Neural progenitor cell (in vitro differentiated cells): Measurements from ENCODE around the gene PDCD6IP. TPM values are rescaled to one million over a fixed set of nuclear protein-coding genes. Genes with fewer than 3 reads are reported as not detected.
A peak's percentile ranks its signal among the peaks of the same experiment; 100 is the strongest.

Source experiments
- DNase-seq: peaks from one replicate; pipeline ENCODE4 v3.0.0-alpha.2; 2016; ENCODE audit warnings: low spot score
- H2AFZ ChIP-seq: fragments of 200-600 bp; sonication (generic); replicated peaks from 2 replicates; pipeline ENCODE4 v1.6.1; 2016; ENCODE audit warnings: antibody characterized with exemption
- H3F3A ChIP-seq: fragments of 200-600 bp; sonication (generic); 2 replicates; pipeline ENCODE4 v1.6.1; 2016; ENCODE audit warnings: antibody characterized with exemption, low read depth
- H3K27ac ChIP-seq: fragments of 200-600 bp; sonication (generic); 2 replicates; pipeline ENCODE4 v1.5.1; 2016; ENCODE audit warnings: mild to moderate bottlenecking
- H3K27me3 ChIP-seq: fragments of 200-600 bp; sonication (generic); 2 replicates; pipeline ENCODE4 v1.6.1; 2016; ENCODE audit warnings: mild to moderate bottlenecking, moderate library complexity
- H3K36me3 ChIP-seq: fragments of 200-600 bp; sonication (generic); 2 replicates; pipeline ENCODE4 v1.5.1; 2016
- H3K4me1 ChIP-seq: fragments of 200-600 bp; sonication (generic); 2 replicates; pipeline ENCODE4 v1.6.1; 2016; ENCODE audit warnings: mixed run types
- H3K4me2 ChIP-seq: fragments of 200-600 bp; sonication (generic); 2 replicates; pipeline ENCODE4 v1.6.1; 2016
- H3K4me3 ChIP-seq: fragments of 200-600 bp; sonication (generic); 2 replicates; pipeline ENCODE4 v1.5.1; 2016
- H3K79me2 ChIP-seq: fragments of 200-600 bp; sonication (generic); 2 replicates; pipeline ENCODE4 v1.6.1; 2016; ENCODE audit warnings: low read depth
- H3K9ac ChIP-seq: fragments of 200-600 bp; sonication (generic); 2 replicates; pipeline ENCODE4 v1.6.1; 2016
- H3K9me3 ChIP-seq: fragments of 200-600 bp; sonication (generic); 2 replicates; pipeline ENCODE4 v1.5.1; 2016; ENCODE audit warnings: low read depth
- H4K20me1 ChIP-seq: fragments of 200-600 bp; sonication (generic); 2 replicates; pipeline ENCODE4 v1.6.1; 2016; ENCODE audit warnings: low read depth
- H3K27ac Mint-ChIP-seq: 3 replicates; pipeline ENCODE4 v1.8.0; 2021; ENCODE audit warnings: mixed read lengths
- H3K27me3 Mint-ChIP-seq: 2 replicates; pipeline ENCODE4 v1.8.0; 2022; ENCODE audit warnings: low read depth, mild to moderate bottlenecking, inconsistent platforms, moderate library complexity, mixed read lengths; ENCODE audit not compliant: insufficient read depth
- H3K36me3 Mint-ChIP-seq: 3 replicates; pipeline ENCODE4 v1.8.0; 2021; ENCODE audit warnings: mixed read lengths
- H3K4me1 Mint-ChIP-seq: 3 replicates; pipeline ENCODE4 v1.8.0; 2021; ENCODE audit warnings: mixed read lengths
- H3K4me3 Mint-ChIP-seq: 3 replicates; pipeline ENCODE4 v1.8.0; 2021; ENCODE audit warnings: mild to moderate bottlenecking, moderate library complexity, mixed read lengths
- H3K9me3 Mint-ChIP-seq: 3 replicates; pipeline ENCODE4 v1.8.0; 2020; ENCODE audit warnings: mixed read lengths
- CTCF ChIP-seq: fragments of 200-600 bp; sonication (generic); IDR thresholded peaks from 2 replicates; pipeline ENCODE4 v1.5.1; 2017; ENCODE audit warnings: antibody characterized with exemption, mild to moderate bottlenecking
- EZH2 ChIP-seq: fragments of 200-600 bp; sonication (generic); IDR thresholded peaks from 2 replicates; pipeline ENCODE4 v1.6.1; 2017; ENCODE audit warnings: antibody characterized with exemption, mild to moderate bottlenecking, moderate library complexity
- EZH2phosphoT487 ChIP-seq: fragments of 200-600 bp; sonication (generic); IDR thresholded peaks from 2 replicates; pipeline ENCODE4 v1.6.1; 2017; ENCODE audit warnings: antibody characterized with exemption
- total RNA-seq: library from RNA; depleted of rRNA; stranded (reverse); fragments of >200 nt; gene quantifications from 2 replicates; pipeline ENCODE4 v1.2.3, GENCODE V29; 2015; ENCODE audit warnings: low replicate concordance

Gene PDCD6IP, protein sequence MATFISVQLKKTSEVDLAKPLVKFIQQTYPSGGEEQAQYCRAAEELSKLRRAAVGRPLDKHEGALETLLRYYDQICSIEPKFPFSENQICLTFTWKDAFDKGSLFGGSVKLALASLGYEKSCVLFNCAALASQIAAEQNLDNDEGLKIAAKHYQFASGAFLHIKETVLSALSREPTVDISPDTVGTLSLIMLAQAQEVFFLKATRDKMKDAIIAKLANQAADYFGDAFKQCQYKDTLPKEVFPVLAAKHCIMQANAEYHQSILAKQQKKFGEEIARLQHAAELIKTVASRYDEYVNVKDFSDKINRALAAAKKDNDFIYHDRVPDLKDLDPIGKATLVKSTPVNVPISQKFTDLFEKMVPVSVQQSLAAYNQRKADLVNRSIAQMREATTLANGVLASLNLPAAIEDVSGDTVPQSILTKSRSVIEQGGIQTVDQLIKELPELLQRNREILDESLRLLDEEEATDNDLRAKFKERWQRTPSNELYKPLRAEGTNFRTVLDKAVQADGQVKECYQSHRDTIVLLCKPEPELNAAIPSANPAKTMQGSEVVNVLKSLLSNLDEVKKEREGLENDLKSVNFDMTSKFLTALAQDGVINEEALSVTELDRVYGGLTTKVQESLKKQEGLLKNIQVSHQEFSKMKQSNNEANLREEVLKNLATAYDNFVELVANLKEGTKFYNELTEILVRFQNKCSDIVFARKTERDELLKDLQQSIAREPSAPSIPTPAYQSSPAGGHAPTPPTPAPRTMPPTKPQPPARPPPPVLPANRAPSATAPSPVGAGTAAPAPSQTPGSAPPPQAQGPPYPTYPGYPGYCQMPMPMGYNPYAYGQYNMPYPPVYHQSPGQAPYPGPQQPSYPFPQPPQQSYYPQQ
- 85.2 and 93.7 TPM in 2 replicates for total RNA-seq

DNA sequence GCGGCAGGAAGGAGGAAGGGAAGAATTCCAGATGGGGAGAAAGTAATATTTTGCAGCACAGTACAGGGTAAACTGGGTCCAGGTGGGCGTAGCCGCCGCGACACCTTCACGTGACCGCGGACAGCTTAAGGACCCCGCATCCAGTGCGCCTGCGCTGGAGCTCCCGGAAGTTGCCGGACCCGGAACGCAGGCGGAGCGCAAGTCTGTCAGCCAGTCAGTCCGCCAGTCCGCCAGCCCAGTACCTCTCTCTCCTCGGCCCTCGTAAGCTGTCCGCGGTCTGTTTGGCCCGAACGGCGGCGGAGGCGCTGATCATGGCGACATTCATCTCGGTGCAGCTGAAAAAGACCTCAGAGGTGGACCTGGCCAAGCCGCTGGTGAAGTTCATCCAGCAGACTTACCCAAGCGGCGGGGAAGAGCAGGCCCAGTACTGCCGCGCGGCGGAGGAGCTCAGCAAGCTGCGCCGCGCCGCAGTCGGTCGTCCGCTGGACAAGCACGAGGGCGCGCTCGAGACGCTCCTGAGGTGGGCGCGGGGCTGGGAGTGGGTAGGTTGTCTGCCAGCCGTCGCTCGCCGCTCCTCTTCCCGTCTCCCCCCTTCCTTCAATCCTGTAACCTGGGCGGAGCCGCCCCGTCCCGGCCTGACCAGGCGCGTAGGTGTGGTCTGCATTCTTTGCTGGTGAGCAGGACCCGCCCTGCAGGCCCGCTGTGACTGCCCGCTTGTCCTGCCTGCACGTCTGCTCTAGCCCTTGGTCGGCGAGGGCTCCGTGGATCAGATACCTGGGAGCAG is at the start of gene PDCD6IP:
Gene PDCD6IP (plus strand): TSS at position 213 of the 784 bp plus-strand sequence. CDS start 99 bp downstream, at position 312.
- Mint-ChIP-seq H3K4me1 (peaks cover 25% of the 10 kb centered on the region), H3K27me3 (peaks cover 2% of the 10 kb centered on the region), H3K4me3 (peak within 1 kb of the TSS; percentile 98), H3K27ac (peak within 1 kb of the TSS; percentile 77), H3K36me3 (peaks cover 18% of the 10 kb centered on the region), H3K9me3 (peaks cover 7% of the 10 kb centered on the region)
- Histone ChIP-seq H2AFZ (peak within 1 kb of the TSS; percentile 89), H3K36me3 (peaks cover 9% of the 10 kb centered on the region), H3K4me2 (peak within 1 kb of the TSS; percentile 90), H3K9me3 (no peaks in the 10 kb centered on the region), H3K4me3 (peak within 1 kb of the TSS; percentile 83), H3K27me3 (no peaks in the 10 kb centered on the region), H3K4me1 (peaks cover 11% of the 10 kb centered on the region), H3F3A (peaks cover 14% of the 10 kb centered on the region), H3K9ac (peak within 1 kb of the TSS; percentile 63), H3K27ac (peak within 1 kb of the TSS; percentile 76), H4K20me1 (no peaks in the 10 kb centered on the region), H3K79me2 (peaks cover 46% of the 10 kb centered on the region)
- TF ChIP-seq CTCF, result peak; percentile 31
- TF ChIP-seq EZH2phosphoT487, result no peak
- peak; percentile 93 for DNase-seq

- no peak overlapping the region for H2AFZ ChIP-seq
- TF ChIP-seq EZH2phosphoT487 (no peak), CTCF (no peak)
- H3K4me3 ChIP-seq, result no peak overlapping the region
- H3K27ac ChIP-seq, result no peak overlapping the region
- no peak overlapping the region for H3K27ac Mint-ChIP-seq
- no peaks in the 10 kb centered on the region for H3F3A ChIP-seq
- no peaks in the 10 kb centered on the region for H3K27me3 ChIP-seq
- no peaks in the 10 kb centered on the region for H4K20me1 ChIP-seq
- no peaks in the 10 kb centered on the region for H3K36me3 ChIP-seq
- peaks cover 2% of the 10 kb centered on the region for H3K36me3 Mint-ChIP-seq
- no peak for DNase-seq
- no peak overlapping the region for H3K4me2 ChIP-seq
- no peaks in the 10 kb centered on the region for H3K4me1 ChIP-seq
- peaks cover 5% of the 10 kb centered on the region for H3K9me3 ChIP-seq
- no peaks in the 10 kb centered on the region for H3K4me1 Mint-ChIP-seq
- H3K27me3 Mint-ChIP-seq, result peaks cover 5% of the 10 kb centered on the region
- H3K4me3 Mint-ChIP-seq, result no peak overlapping the region
- no peaks in the 10 kb centered on the region for H3K79me2 ChIP-seq
- peaks cover 6% of the 10 kb centered on the region for H3K9me3 Mint-ChIP-seq
- no peak overlapping the region for H3K9ac ChIP-seq
Observed at GRCh38 chr3:33749546-33750210, 48.8 kb upstream of the PDCD6IP start.

DNA sequence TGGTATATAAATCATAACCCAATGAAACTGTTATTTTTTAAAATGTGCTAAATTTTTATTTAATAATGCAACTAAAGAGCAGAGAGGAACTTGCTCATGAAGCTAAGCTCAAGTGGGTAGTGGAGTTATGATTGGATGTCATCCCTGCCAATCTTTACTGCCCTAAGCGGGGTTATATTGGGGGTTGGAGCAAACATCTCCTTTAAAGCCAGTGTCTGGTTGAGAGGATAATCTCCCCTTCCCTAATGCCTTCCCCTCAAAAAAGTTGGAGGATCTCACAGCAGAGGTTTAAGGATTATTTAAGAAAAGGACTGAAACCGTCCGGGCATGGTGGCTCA is 48.2 kb upstream of the PDCD6IP start:
- H2AFZ ChIP-seq, result no peak overlapping the region
- Mint-ChIP-seq H3K9me3 (peaks cover 8% of the 10 kb centered on the region), H3K4me3 (no peak overlapping the region), H3K36me3 (peaks cover 2% of the 10 kb centered on the region), H3K27ac (no peak overlapping the region), H3K4me1 (no peaks in the 10 kb centered on the region), H3K27me3 (peaks cover 4% of the 10 kb centered on the region)
- no peaks in the 10 kb centered on the region for H3K79me2 ChIP-seq
- no peak for DNase-seq
- TF ChIP-seq CTCF (no peak), EZH2 (no peak), EZH2phosphoT487 (no peak)
- no peak overlapping the region for H3K4me3 ChIP-seq
- H3K4me1 ChIP-seq, result no peaks in the 10 kb centered on the region
- H3K27me3 ChIP-seq, result no peaks in the 10 kb centered on the region
- H3K9ac ChIP-seq, result no peak overlapping the region
- H3K27ac ChIP-seq, result no peak overlapping the region
- no peaks in the 10 kb centered on the region for H4K20me1 ChIP-seq
- H3K9me3 ChIP-seq, result peaks cover 9% of the 10 kb centered on the region
- no peaks in the 10 kb centered on the region for H3K36me3 ChIP-seq
- no peak overlapping the region for H3K4me2 ChIP-seq
- no peaks in the 10 kb centered on the region for H3F3A ChIP-seq
